HepG2 (cell line): ENCODE results near the gene PSMD6. TPM values are rescaled to one million over a fixed set of nuclear protein-coding genes. Genes with fewer than 3 reads are reported as not detected.

ENCODE experiments used
- BCL6 ChIP-seq: IDR thresholded peaks from 2 replicates; pipeline ENCODE4 v1.6.1; 2016; ENCODE audit warnings: missing genetic modification reagents, missing compliant biosample characterization
- CREBL2 ChIP-seq: sonication (generic); formaldehyde crosslinking; IDR thresholded peaks from 2 replicates; pipeline ENCODE4 v1.8.1; 2023; ENCODE audit warnings: missing genetic modification reagents, mild to moderate bottlenecking, borderline replicate concordance
- EP300 ChIP-seq, 3 experiments: sonication (generic) in 1 of 3; formaldehyde crosslinking in 1 of 3; IDR thresholded peaks; 2 replicates each; pipeline versions ENCODE4 v1.5.1 to v1.6.1; 2011 to 2020; ENCODE audit warnings: low read depth in 2 of 3, low read length in 2 of 3, borderline replicate concordance in 1 of 3, improper control_type of control experiment in 1 of 3, mild to moderate bottlenecking in 1 of 3, missing genetic modification reagents in 1 of 3, moderate library complexity in 1 of 3
- FOXA3 ChIP-seq: IDR thresholded peaks from 2 replicates; pipeline ENCODE4 v1.6.1; 2016; ENCODE audit warnings: missing genetic modification reagents, missing compliant biosample characterization
- HMGXB3 ChIP-seq: sonication (generic); formaldehyde crosslinking; IDR thresholded peaks from 2 replicates; pipeline ENCODE4 v1.4.0; 2020; ENCODE audit warnings: missing genetic modification reagents, borderline replicate concordance
- MED1 ChIP-seq: sonication (generic); formaldehyde crosslinking; IDR thresholded peaks from 2 replicates; pipeline ENCODE4 v1.4.0; 2020; ENCODE audit warnings: missing genetic modification reagents
- MYPOP ChIP-seq: sonication (generic); formaldehyde crosslinking; IDR thresholded peaks from 2 replicates; pipeline ENCODE4 v1.8.1; 2023; ENCODE audit warnings: mild to moderate bottlenecking, moderate library complexity, missing genetic modification reagents
- NFYB ChIP-seq: sonication (generic); formaldehyde crosslinking; IDR thresholded peaks from 2 replicates; pipeline ENCODE4 v1.4.0; 2020; ENCODE audit warnings: missing genetic modification reagents
- POLR2A ChIP-seq, 2 experiments: IDR thresholded peaks; 2 replicates each; pipeline ENCODE4 v1.6.1; 2011; ENCODE audit warnings: low read depth in 2 of 2, low read length in 2 of 2, mild to moderate bottlenecking in 1 of 2, moderate library complexity in 1 of 2; ENCODE audit not compliant: insufficient read depth in 1 of 2
- ZFY ChIP-seq: sonication (generic); formaldehyde crosslinking; IDR thresholded peaks from 2 replicates; pipeline ENCODE4 v1.4.0; 2020; ENCODE audit warnings: missing genetic modification reagents
- ZMYM4 ChIP-seq: sonication (generic); formaldehyde crosslinking; IDR thresholded peaks from 2 replicates; pipeline ENCODE4 v1.8.1; 2023; ENCODE audit warnings: mild to moderate bottlenecking, missing genetic modification reagents
- ZNF256 ChIP-seq: sonication (generic); formaldehyde crosslinking; conservative IDR thresholded peaks from 2 replicates; pipeline ENCODE4 v1.4.0; 2020; ENCODE audit warnings: missing genetic modification reagents
- ZNF34 ChIP-seq: sonication (generic); formaldehyde crosslinking; IDR thresholded peaks from 2 replicates; pipeline ENCODE4 v1.4.0; 2020; ENCODE audit warnings: mild to moderate bottlenecking, missing genetic modification reagents, borderline replicate concordance
- ZNF460 ChIP-seq: sonication (generic); formaldehyde crosslinking; IDR thresholded peaks from 2 replicates; pipeline ENCODE4 v1.5.1; 2020; ENCODE audit warnings: missing genetic modification reagents, mild to moderate bottlenecking, borderline replicate concordance
- ZNF512 ChIP-seq: sonication (generic); formaldehyde crosslinking; IDR thresholded peaks from 2 replicates; pipeline ENCODE4 v1.4.0; 2020; ENCODE audit warnings: mild to moderate bottlenecking, missing genetic modification reagents
- ZNF552 ChIP-seq: sonication (generic); formaldehyde crosslinking; IDR thresholded peaks from 2 replicates; pipeline ENCODE4 v1.9.0; 2022; ENCODE audit warnings: missing genetic modification reagents, mild to moderate bottlenecking, borderline replicate concordance
- ZNF644 ChIP-seq: IDR thresholded peaks from 2 replicates; pipeline ENCODE4 v1.6.1; 2016; ENCODE audit warnings: low read depth
- polyA plus RNA-seq, 8 experiments: library from polyadenylated mRNA; depleted of rRNA in 3 of 8; stranded (reverse) in 7 of 8; unstranded in 1 of 8; fragments of >200 nt; fragmentation: Illumina TruSeq in 4 of 8; extraction: Trizol in 4 of 8; gene quantifications; 2 replicates each; pipeline versions ENCODE4 v1.2.1 to v1.2.3, GENCODE V29; 2011 to 2016; ENCODE audit warnings: low read depth in 4 of 8, missing spikeins in 1 of 8, mixed read lengths in 1 of 8; ENCODE audit not compliant: insufficient read depth in 1 of 8
- total RNA-seq, 5 experiments: library from RNA; depleted of rRNA; stranded (reverse); fragments of >200 nt; fragmentation: Illumina TruSeq; extraction: Trizol; gene quantifications; 2 replicates each; pipeline ENCODE4 v1.2.3, GENCODE V29; 2016; ENCODE audit warnings: low read depth in 1 of 5
- TF ChIP-seq, protein P1 (sequence below): IDR thresholded peaks from 2 replicates; pipeline ENCODE4 v1.6.1; 2018; ENCODE audit warnings: missing genetic modification reagents
- TF ChIP-seq, protein P2 (sequence below): sonication (generic); formaldehyde crosslinking; IDR thresholded peaks from 2 replicates; pipeline ENCODE4 v1.9.0; 2022; ENCODE audit warnings: low read depth, missing genetic modification reagents

The PSMD6 gene
- total and polyA plus RNA-seq, 2 of the 13 experiments (the other 11 are each of a cell fraction or from before 2014, with no cell fraction given), result 36.8 to 117 TPM

DNA sequence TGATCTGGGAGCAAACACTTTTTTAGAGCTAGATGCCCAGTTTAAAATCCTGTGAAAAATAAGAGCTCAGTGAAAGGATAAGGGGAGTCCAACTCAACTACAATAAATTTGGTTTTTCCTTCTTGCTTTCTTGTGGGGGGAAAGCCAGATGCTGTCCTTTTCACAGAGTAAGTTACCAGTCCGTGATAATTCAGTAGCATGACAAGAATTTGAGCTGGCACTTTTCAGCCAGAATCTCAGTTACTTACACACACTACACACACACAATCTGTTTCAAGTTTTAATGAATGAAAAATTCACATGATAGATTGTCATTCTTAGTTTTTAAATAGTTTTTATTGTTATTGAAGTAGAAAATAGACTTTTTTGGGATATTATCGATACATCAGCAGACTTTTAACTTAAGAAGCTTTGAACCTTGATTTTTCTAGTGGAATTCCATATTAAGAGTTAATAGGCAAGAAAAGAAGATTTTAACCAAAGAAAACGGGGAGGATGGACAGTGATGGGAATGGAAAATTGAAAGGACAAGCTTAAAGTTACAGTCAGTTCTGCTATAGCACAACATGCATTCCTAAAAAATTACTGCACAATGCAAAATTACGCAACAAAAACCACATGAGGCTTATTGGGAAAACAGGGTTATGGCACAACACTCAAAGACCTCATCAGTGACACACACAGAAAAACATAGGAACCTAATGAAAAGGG lies 47.0 kb downstream of the PSMD6 start (continued):
- no peak for TF ChIP-seq ZNF34
- TF ChIP-seq ZMYM4, result no peak
- no peak for TF ChIP-seq MYPOP
- TF ChIP-seq ZNF512 (CRISPR knock-in tag), result no peak
- TF ChIP-seq ZNF256 (CRISPR knock-in tag), result no peak
- TF ChIP-seq, protein P1, sequence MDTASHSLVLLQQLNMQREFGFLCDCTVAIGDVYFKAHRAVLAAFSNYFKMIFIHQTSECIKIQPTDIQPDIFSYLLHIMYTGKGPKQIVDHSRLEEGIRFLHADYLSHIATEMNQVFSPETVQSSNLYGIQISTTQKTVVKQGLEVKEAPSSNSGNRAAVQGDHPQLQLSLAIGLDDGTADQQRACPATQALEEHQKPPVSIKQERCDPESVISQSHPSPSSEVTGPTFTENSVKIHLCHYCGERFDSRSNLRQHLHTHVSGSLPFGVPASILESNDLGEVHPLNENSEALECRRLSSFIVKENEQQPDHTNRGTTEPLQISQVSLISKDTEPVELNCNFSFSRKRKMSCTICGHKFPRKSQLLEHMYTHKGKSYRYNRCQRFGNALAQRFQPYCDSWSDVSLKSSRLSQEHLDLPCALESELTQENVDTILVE (CRISPR knock-in tag), result no peak
- no peak for TF ChIP-seq CREBL2 (CRISPR knock-in tag)
- TF ChIP-seq, protein P2, sequence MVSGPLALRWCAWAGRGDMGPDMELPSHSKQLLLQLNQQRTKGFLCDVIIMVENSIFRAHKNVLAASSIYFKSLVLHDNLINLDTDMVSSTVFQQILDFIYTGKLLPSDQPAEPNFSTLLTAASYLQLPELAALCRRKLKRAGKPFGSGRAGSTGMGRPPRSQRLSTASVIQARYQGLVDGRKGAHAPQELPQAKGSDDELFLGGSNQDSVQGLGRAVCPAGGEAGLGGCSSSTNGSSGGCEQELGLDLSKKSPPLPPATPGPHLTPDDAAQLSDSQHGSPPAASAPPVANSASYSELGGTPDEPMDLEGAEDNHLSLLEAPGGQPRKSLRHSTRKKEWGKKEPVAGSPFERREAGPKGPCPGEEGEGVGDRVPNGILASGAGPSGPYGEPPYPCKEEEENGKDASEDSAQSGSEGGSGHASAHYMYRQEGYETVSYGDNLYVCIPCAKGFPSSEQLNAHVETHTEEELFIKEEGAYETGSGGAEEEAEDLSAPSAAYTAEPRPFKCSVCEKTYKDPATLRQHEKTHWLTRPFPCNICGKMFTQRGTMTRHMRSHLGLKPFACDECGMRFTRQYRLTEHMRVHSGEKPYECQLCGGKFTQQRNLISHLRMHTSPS (CRISPR knock-in tag), result no peak
- TF ChIP-seq NFYB (CRISPR knock-in tag), result no peak
- 0 out of 2 replicates have a peak, but pooled peaks have one; percentile 27 for TF ChIP-seq HMGXB3 (CRISPR knock-in tag)
- TF ChIP-seq ZNF552 (CRISPR knock-in tag), result no peak
- TF ChIP-seq ZNF644 (CRISPR knock-in tag), result 0 out of 2 replicates have a peak, but pooled peaks have one; percentile 24
- TF ChIP-seq EP300 (IDR thresholded peaks at IDR 0.05; ENCODE audit: low read depth in 2 of 2, low read length in 2 of 2), result peak in 1 of 2 experiments; percentile 50; a peak in 1 of 4 replicates
- no peak for TF ChIP-seq EP300 (CRISPR knock-in tag; IDR thresholded peaks at IDR 0.05; ENCODE audit: borderline replicate concordance)
- TF ChIP-seq MED1 (CRISPR knock-in tag), result 0 out of 2 replicates have a peak, but pooled peaks have one; percentile 20
- 0 out of 2 replicates have a peak, but pooled peaks have one; percentile 14 for TF ChIP-seq BCL6
- no peak for TF ChIP-seq ZFY (CRISPR knock-in tag)
- peak; percentile 25; the same call in 1 of the 2 replicates for TF ChIP-seq FOXA3 (CRISPR knock-in tag)
- TF ChIP-seq POLR2A (IDR thresholded peaks at IDR 0.05; ENCODE audit: insufficient read depth in 1 of 2, low read depth in 2 of 2, low read length in 2 of 2), result no peak
- no peak for TF ChIP-seq ZNF460 (CRISPR knock-in tag)
